HG03066 (cell line): ENCODE data around the gene YJEFN3.
A peak's percentile ranks its signal among the peaks of the same experiment; 100 is the strongest.

Source experiments
- ATAC-seq: cut with Tn5 transposase; IDR thresholded peaks from one replicate; pipeline ENCODE4 v1.9.1; 2021; ENCODE audit warnings: low read depth; ENCODE audit not compliant: unreplicated experiment

The YJEFN3 gene

DNA sequence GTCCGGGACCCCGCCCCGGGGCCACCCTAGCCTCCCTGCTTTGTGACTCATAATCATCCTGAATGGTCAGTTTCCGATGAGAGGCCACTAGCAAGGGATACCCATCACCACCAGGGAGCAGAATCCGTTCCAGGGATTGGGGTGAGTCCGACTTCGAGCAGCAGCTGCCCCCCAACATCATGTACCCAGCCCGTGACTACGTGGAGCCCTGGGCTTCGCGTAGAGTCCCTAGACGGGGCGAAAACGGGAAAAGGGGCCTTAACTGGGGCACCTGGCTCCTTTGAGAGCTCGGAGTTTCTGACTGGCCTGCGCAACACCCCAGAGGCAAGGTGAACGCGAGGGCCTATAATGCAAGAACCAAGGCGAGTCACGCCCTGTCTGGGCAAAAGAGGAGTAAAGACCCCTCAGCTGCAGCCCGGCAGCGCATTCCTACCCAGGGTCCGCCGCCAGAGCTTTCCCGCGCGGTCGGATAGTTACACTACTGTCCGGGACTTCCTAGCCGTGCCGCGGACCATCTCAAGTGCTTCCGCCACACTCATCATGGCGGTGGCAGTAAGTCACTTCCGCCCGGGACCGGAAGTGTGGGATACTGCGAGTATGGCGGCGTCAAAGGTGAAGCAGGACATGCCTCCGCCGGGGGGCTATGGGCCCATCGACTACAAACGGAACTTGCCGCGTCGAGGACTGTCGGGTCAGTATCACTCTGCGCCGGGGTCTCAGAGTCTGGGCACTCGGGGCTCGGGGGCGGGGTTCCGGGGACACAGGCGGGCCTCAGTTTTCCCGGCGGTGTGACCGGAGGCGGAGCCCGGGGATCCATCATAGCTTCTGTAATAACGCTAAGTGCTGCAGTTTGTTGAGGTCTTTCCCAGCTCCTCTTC is 12.8 kb upstream of the YJEFN3 start, which contains the start of gene NDUFA13:
TSS of gene NDUFA13 (plus strand) at position 584 of the 878 bp plus-strand sequence. CDS start at position 598, 14 bp downstream.
- peak; percentile 88 for ATAC-seq

DNA sequence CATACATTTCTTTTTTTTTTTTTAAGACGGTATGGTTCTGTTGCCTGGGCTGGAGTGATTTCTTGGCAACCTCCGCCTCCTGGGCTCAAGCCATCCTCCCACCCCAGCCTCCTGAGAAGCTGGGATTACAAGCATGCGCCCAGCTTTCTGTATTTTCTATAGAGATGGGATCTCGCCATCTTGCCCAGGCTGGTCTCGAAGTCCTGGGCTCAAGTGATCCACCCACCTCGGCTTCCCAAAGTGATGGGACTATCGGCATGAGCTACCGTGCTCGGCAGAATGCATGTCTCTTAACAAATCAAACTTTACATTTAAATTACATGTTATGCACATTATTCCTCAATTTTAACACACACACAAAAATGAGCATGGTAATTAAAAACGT is 11.5 kb upstream of the YJEFN3 start:
- no peak for ATAC-seq

DNA sequence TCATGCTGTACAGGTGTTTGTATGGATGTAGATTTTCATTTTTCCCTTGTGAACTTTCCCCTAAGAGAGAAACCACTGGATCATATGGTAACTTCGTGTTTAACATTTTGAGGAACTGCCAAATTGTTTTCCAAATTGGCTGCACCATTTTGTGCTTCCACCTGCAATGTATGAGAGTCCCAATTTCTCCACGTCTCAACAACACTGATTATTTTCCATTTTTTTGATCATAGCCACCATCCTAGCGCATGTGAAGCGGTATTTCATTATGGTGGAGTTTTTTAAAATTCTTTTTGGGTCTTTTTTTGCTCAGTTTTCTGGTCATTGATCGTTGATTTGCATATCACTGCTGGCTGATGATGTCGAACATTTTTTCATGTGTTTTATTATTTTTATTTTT is 7.7 kb upstream of the YJEFN3 start:
- no peak for ATAC-seq

DNA sequence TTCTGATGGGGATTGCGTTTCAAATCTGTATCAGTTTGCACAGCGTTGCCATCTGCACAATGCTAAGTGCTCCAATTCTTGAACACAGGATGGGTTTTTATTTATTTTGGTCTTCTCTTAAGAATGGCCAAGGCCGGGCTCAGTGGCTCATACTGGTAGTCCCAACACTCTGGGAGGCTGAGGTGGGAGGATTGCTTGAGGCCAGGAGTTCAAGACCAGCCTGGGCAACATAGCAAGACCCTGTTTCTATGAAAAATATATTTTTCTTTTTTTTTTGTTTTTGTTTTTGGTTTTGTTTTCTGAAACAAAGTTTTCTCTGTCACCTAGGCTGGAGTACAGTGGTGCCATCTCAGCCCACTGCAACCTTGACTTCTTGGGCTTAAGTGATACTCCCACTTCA is 5.5 kb upstream of the YJEFN3 start:
- ATAC-seq = no peak

DNA sequence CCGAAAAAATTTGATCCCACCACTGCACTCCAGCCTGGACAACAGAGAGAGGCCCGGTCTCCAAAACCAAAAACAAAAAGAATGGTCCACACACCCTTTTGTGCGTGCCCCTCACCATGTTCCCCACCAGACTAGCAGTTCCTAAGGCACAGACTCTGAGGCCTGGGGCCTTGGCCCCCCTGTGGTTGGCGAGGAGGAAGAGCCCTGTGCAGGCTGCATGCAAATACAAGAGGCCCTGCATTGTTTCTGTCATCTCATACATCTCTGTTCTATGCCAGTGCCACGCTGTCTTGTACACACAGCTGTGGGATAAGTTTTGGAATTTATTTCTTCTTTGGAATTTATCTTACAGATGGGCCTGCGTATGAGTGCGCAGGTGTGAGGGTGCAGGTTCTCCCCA is 4.7 kb upstream of the YJEFN3 start:
- no peak for ATAC-seq

DNA sequence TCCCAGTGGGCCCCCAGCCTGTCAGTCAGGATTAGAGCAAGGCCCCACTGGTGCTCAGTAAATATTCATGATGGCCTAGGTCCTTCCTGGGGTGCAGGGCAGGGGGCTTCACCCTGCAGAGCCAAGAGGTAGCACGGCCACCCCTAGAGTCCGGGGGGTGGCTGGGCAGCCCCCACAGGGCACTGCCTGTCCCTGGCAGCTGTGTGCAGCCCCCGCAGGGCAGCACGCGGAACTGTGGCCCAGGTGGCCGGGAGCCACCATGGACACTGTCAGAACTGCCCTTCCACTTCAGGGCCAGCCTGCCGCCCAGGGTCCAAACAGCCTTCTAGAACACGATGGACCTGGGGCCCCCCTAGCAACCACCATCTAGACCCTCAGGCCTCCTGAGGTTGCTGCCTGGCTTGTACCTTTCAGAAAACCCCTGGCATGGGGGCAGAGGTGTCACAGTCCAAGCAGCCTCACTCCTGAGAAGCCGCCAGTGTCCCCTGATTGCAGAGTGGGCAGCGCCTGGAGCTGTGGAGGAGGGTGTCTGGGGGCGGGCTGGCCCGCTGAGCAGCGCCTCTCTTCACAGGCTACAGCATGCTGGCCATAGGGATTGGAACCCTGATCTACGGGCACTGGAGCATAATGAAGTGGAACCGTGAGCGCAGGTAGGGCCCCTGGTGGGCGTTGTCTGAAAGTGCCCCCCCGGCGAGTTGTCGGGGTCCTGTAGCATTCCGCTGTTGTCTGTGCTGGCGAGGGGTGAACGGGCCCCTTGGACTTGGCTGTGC is 2.9 kb upstream of the YJEFN3 start:
- ATAC-seq = no peak

DNA sequence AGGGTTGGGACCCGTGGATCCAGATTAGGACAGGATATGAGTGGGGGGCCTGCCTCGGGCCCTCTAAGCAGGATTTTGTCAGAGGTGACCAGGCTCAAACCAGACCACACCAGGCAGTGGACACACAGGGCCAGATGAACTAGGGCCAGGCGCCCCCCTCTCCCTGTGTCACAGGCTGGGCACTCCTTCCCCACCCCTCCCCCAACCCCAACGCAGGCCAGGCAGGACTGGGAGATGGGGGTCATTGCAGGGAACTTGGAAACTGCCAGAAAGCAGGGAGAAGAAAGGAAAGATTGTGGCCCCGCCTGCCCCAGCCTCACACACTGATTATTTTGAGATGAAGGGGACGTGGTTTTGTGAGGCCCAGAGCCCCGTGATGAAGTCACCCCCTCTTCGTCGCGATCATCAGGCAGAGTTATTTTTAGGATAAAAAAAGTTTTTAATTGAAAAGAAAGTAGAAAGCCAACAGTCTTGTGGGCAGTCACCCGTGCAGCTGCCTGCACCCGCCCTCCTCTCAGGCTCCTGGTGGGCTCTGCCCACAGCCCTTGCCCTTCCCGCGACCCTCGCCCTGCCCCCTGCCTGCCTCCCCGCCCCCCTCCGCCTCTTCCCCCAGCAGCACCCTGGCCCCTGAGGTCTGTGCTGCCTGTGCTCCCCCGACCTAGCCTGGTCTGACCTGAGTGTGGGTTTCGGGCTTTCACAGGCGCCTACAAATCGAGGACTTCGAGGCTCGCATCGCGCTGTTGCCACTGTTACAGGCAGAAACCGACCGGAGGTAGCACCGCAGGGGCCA is 1.9 kb upstream of the YJEFN3 start:
- no peak for ATAC-seq

DNA sequence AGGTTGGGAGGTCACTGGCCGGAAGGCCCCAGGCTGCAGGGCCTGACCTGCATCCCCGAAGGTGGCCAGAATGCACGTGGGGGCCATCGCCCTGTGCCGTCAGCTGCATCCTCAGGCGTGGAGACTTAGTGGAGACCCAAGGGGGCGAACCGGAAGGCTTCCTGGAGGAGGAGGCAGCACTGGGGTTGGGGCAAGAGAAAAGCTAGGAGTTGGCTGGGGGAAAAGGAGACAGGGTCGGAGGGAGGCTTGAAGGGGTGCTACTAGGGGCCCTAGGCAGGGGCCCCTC is 1.4 kb upstream of the YJEFN3 start:
- ATAC-seq = no peak

DNA sequence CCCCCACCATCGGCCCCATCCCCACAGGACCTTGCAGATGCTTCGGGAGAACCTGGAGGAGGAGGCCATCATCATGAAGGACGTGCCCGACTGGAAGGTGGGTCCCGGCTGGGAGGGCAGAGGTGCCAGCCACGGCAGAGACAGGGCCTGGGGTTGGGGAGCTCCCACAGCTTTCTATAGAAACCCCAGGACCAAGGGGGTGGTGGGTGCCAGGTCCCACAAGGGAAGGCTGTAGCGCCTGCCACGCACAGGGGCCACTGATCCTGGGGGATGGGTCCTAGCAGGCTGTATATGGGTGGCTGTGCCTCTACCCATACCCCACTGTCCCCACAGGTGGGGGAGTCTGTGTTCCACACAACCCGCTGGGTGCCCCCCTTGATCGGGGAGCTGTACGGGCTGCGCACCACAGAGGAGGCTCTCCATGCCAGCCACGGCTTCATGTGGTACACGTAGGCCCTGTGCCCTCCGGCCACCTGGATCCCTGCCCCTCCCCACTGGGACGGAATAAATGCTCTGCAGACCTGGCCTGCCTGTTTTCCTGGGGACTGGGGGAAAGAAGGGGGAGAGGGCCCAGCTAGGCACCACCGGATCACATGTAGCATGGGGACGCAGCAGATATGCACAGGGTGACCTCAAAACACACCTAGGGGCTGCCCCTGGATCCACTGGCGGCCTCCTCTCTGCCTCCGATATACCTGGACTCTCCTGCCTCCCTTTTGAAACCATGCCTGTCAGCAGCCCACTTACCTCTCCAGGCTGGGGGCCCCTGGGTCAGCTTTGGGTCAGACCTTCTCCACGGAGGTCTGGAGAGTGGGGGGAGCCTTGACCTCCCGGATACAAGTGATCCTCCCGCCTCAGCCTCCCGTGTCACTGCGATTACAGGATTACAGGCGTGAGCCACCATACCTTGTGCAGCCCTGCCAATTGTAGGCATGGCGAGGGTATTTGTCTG is 761 bp upstream of the YJEFN3 start:
- no peak for ATAC-seq

DNA sequence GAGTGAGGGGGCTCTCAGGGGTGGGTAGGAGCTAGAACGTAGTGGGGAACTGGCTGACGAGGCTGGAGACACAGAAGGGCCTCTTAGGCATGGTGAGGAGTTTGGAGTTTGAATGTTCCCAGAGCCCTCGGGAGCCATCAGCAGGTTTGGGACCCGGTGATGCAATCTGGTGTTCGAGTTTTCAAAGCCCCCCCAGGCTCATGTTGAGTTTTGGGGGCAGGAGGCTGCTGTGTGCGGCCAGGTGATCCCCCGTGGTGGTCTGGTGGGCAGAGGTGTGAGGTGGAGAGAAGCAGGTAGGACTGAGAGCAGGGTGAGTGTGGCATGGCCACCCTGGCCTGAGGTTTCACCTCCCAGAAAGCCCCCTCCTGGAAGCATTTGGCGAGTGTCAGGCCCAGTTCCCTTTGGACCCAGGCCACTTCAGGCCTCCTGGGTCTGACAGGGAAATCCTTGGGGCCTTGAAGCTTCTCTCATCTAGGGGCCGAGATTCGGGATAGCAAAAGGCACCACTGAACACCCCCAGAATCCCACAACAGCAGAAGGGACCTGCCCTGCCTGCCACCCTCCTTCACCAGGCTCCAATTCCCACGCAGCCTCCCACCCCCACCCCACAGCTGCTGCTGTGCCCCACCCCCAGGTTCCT is 1.2 kb downstream of the YJEFN3 start:
- no peak for ATAC-seq

DNA sequence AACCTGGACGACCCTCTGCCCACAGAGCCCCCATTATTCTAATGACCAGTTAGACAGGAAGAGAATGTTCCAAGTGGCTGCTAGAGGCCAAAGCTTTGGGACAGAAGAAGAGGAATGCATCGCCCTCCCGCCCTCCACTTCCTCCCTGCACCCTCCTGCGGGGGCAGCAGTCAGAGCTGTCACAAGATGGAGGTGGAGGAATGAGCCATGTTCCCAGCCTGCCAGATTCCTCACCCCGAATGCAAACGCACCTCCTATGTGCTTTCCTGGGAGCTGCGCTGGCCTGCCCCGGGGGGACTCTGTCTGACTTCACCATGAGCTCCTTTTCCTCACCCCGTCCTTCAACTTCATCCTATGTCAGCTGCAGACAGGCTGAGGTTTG is 1.7 kb downstream of the YJEFN3 start:
- ATAC-seq = no peak

DNA sequence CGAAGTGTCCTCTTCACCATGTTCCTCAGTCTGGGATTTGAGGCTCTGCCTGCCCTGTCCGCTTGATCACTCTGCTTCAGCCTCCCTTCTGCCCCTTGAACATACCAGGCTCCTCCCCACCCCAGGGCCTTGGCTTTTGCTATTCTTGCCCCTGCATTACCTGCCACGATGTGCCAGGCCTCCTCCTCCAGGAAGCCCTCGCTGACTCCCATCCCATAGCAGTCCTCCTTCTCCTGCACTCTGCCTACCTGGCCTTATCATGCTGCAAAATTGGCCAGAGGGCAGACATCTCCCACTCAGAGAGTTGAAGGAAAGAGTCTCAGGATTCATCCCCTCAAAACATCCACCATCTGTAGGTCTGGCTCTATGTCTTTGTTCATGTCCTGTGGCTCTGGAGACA is 2.2 kb downstream of the YJEFN3 start:
- no peak for ATAC-seq

DNA sequence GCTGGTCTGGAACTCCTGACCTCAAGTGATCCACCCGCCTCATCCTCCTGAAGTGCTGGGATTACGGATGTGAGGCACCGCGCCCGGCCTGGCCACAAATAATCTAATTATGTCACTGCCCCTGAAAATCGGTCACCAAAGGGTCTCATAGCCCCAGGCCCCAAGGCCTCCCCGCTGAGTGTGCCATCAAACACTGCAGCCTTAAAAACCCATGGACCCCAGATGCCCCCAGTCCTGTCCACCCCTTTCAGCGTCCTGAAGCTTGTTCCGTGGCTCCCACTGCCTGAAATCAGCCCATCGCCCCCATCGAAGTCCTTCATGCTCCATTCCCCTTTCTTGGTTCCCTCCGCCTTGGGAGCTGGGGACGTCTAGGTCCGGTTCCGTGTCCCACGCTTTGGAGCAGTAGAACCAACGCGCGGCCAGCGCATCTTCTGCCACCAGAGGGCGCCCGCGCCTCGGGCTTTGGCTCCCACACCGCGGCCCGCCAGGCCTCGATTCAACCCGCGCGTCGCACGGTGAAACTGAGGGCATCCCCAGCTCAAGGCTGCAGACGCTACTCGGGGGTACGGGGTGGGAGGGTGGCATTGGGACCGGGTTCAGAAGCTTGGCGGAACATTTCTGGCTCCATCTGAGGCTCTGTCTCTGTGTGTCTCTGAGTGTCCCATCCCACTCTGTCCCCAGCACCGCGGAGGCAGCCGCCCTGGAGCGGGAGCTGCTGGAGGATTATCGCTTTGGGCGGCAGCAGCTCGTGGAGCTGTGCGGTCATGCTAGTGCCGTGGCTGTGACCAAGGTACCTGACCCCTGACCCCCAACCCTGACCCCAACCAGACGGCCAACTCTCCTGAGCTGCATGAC is 3.5 kb downstream of the YJEFN3 start:
- ATAC-seq = no peak

DNA sequence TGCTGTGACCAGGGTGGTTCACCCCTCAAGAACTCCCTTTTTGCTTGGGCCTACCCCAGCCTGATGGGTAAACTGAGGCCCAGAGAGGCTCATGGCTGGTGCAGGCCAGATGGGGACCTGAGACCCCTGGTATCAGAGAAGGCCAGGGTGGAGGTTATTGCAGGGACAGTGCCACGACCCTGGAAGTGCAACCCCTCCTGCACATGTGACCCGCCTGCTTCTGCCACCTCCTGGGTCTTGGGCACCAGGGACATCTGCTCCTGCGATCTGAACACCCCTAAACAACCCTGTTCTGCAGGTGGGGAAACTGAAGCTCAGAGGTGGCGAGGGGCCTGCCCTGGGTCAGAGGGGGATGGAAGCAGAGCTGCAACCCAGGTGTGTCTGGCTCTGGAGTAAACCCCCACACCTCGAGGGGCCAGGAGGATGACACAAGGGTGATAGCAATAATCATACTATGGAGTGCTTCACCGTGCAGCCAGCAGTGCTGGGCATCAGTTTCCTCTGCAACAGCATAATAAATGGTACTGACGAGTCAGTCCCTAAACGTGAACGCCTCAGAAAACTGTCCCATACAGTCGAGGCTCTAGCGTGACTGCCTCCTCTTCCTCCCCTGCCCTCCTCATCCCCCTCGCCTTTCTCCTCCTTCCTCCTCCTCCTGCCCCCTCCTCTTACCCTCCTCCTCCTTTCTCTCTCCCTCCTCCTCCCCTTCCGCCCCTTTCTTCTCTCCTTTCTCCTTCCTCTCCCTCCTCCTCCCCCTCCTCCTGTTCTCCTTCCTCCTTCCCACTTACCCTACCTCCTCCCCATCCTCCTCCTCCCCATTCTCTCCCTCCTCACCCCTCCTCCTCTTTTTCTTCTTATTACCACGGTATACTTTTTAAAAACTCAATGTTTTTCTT is 4.3 kb downstream of the YJEFN3 start:
- no peak for ATAC-seq

DNA sequence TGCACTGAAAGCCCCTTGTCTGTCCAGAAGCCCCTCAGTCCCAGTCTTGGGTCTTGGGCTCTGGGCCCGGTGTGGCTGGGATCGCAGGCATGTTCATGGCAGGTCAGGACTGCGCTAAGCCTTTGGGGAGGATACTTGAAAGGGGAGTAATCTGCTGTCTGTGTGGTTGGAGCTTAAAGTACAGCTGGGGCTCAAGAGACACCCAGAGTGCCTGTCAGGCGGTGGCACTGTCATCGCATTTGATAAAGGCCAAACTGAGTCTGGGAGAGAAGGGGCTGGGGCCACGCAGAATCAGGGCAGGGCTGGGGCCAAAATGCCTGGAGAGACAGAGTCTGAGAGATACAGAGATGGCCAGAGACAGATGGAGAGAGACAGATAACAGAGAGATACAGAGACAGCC is 5.1 kb downstream of the YJEFN3 start:
- no peak for ATAC-seq

DNA sequence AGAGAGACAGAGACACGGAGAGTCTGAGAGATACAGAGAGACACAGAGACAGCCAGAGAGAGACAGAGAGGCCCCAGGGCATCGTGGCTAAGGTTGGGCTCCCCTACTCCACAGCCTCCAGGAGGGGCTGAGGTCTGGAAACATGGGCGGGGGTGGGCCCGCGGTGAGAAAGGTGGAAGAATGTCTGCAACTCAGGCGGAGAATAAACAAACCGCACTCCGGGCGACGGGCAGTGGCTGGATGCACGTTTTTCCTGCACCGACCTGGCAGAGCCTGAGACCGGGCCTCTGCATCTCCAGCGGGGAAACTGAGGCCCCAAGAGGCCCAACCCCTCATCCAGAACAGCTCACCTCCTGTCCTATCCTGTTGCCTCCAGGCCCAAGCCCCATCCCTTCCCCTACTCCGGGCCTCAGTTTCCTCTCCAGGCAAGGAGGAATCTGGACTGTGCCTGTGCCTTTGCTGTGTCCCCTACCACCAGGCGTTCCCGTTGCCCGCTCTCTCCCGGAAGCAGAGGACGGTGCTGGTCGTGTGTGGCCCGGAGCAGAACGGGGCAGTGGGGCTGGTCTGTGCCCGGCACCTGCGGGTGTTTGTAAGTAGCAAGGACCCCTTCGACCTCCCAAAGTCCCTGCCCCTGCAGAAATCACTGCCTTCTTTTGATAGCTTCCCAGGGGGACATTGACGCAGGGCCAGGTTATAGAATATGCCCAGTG is 6.0 kb downstream of the YJEFN3 start:
- ATAC-seq = no peak
